Measurements from ENCODE around the gene MRTFA. TPM values are rescaled to one million over a fixed set of nuclear protein-coding genes. Genes with fewer than 3 reads are reported as not detected.

MRTFA gene
- total RNA-seq, 4 donors from 2014 or later, result 46.0 to 408 (median 90.0) TPM

DNA sequence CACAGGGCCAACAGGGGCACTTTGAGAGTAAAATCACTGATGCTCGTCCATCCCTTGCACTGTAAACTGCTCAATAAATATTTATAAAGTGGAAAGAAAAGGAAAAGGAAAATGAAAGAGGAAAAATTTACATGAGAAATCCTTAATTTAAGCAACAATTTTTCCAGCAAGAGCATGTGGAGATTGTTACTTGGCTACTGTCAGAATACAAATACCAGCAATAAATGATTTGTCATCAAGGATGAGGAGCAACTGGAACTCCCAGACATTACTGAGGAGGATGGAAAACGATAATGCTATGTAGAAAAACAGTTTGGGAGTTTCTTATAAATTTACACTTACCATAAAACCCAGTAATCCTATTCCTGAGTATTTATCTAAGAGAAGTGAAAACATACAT, 143.1 kb downstream of the MRTFA start:
- TF ChIP-seq POLR2A (IDR thresholded peaks at IDR 0.05), result no peak
- TF ChIP-seq CTCF (IDR thresholded peaks at IDR 0.05), result no peak
- no peak for TF ChIP-seq POLR2AphosphoS5 (IDR thresholded peaks at IDR 0.05)
- no peak for TF ChIP-seq EP300 (IDR thresholded peaks at IDR 0.05; ENCODE audit: low read depth)
- H3K4me3 ChIP-seq, result no peak overlapping the region
- intact Hi-C loops (cut with DNase I; ENCODE audit: low total_unique reads) (no loop called here), in situ Hi-C loops (cut with MboI; ENCODE audit: low pct_ligation_motif_present in 1 of 4, low pct_unique_long_range_greater_than_20kb in 1 of 4, low sequenced_read_pairs in 3 of 4) (no loop called here)
- H3K27ac ChIP-seq, result peak overlapping the region; percentile 54 to 73 (median 66)
- no peaks in the 10 kb centered on the region for H3K27me3 ChIP-seq
- WGBS, 2 donors (ENCODE audit: low coverage in 1 of 2), result 61 to 80% methylated on average over 2 of the region's 2 CpGs
- no peaks in the 10 kb centered on the region for H3K36me3 ChIP-seq
- peaks cover 18 to 42% (median 31%) of the 10 kb centered on the region in 4 donors for H3K4me1 ChIP-seq
- H3K9me3 ChIP-seq, result no peaks in the 10 kb centered on the region
- no peak for DNase-seq

DNA sequence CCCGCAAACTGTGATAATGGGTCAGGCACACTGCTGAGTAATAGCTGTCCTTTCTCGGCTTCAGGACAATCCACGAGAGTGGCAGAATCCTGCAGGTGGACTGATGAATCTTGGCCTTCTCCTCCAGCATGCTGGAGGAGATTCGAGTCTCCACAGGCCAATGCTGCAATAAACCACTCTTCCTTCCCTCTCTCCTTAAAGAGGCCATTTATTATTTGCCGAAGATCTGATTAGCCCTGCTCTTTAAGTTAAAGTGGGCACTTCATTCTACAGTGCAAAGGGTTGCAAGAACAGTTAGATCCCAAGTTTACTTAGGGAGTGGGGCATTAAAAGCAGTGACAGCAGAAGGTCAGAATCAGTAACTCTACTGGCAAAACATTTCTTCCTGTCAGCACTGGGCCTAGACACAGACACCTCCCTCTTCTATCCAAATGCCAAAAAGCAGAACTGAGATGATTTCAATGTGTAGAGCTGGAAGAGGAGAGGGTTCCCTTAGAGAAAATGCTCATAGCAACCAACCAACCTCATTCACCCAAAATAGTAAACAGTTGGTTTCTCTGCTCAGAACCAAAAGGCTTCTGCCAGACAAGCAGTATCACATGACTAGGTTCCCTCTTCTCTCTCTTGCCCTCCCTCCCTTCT, 144.4 kb downstream of the MRTFA start:
- H3K4me1 ChIP-seq, result peaks cover 22 to 41% (median 27%) of the 10 kb centered on the region in 4 donors
- no peak for DNase-seq
- intact Hi-C loops (cut with DNase I; ENCODE audit: low total_unique reads), result no loop called here

GRCh38 chr22:40487663-40488249, 148.8 kb downstream of the MRTFA start:
- H3K4me3 ChIP-seq, result no peak overlapping the region
- TF ChIP-seq CTCF (IDR thresholded peaks at IDR 0.05), result peak; percentile 46 to 67 (median 57)
- no peak for TF ChIP-seq POLR2A (IDR thresholded peaks at IDR 0.05)
- no peaks in the 10 kb centered on the region for H3K36me3 ChIP-seq
- no peaks in the 10 kb centered on the region for H3K27me3 ChIP-seq
- intact Hi-C loops (cut with DNase I; ENCODE audit: low total_unique reads) (no loop called here), in situ Hi-C loops (cut with MboI; ENCODE audit: low pct_ligation_motif_present in 1 of 4, low pct_unique_long_range_greater_than_20kb in 1 of 4, low sequenced_read_pairs in 3 of 4) (no loop called here)
- no peak overlapping the region for H3K27ac ChIP-seq
- peaks cover 16 to 39% (median 29%) of the 10 kb centered on the region in 4 donors for H3K4me1 ChIP-seq
- H3K9me3 ChIP-seq, result no peaks in the 10 kb centered on the region
- 38 to 39% methylated on average over 3 of the region's 3 CpGs for WGBS, 2 donors (ENCODE audit: low coverage in 1 of 2)
- no peak for DNase-seq

More for the DNA sequence above, 144.4 kb downstream of the MRTFA start:
- H3K27ac ChIP-seq, result peak overlapping the region; percentile 54 to 73 (median 66)
- H3K27me3 ChIP-seq, result no peaks in the 10 kb centered on the region
- TF ChIP-seq POLR2AphosphoS5 (IDR thresholded peaks at IDR 0.05) (no peak), POLR2A (IDR thresholded peaks at IDR 0.05) (no peak), CTCF (IDR thresholded peaks at IDR 0.05) (no peak), EP300 (IDR thresholded peaks at IDR 0.05; ENCODE audit: low read depth) (no peak)
- no peaks in the 10 kb centered on the region for H3K36me3 ChIP-seq
- in situ Hi-C loops (cut with MboI; ENCODE audit: low pct_ligation_motif_present in 1 of 4, low pct_unique_long_range_greater_than_20kb in 1 of 4, low sequenced_read_pairs in 3 of 4), result no loop called here
- WGBS, 2 donors (ENCODE audit: low coverage in 1 of 2), result 46 to 66% methylated on average over 3 to 5 of the region's 5 CpGs
- no peaks in the 10 kb centered on the region for H3K9me3 ChIP-seq
- H3K4me3 ChIP-seq, result no peak overlapping the region

DNA sequence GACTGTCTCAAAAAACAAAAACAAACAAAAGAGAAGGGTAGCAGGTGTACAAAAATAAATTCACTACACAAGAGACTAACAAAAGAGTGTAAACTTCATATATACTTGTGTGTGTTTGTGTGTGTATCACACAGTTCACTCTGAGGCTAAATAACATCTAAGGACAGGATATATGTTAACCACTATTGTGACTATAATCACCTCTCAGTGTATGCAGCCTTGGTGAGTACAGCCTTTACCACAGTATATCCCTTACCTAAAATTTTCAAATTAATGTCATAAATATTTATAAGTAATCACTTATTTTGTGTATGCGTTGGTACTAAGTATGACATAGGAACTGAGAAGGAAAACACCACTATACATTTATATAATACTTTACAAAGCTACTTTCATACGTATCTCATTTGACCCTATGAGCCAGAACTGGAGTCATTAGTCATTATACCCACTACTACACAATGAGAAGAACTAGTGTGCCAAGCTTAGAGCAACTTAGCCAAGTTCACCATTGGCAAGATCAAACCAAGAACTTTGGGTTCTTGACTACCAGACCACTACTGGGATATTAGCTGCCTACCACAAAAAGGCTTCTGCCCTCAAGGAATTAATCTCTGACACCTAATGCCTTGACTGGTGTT, 149.4 kb downstream of the MRTFA start:
- in situ Hi-C loops (cut with MboI; ENCODE audit: low pct_ligation_motif_present in 1 of 4, low pct_unique_long_range_greater_than_20kb in 1 of 4, low sequenced_read_pairs in 3 of 4), result no loop called here
- 88 to 90% methylated on average over 2 of the region's 2 CpGs for WGBS, 2 donors (ENCODE audit: low coverage in 1 of 2)
- H3K27ac ChIP-seq, result no peak overlapping the region

More for the DNA sequence above, 149.4 kb downstream of the MRTFA start:
- DNase-seq, result no peak
- Histone ChIP-seq H3K9me3 (no peaks in the 10 kb centered on the region), H3K4me3 (no peak overlapping the region), H3K27me3 (no peaks in the 10 kb centered on the region), H3K4me1 (peaks cover 10 to 32% (median 22%) of the 10 kb centered on the region in 4 donors), H3K36me3 (no peaks in the 10 kb centered on the region)
- no peak for TF ChIP-seq EP300 (IDR thresholded peaks at IDR 0.05; ENCODE audit: low read depth)
- no peak for TF ChIP-seq POLR2AphosphoS5 (IDR thresholded peaks at IDR 0.05)
- TF ChIP-seq POLR2A (IDR thresholded peaks at IDR 0.05), result no peak
- intact Hi-C loops (cut with DNase I; ENCODE audit: low total_unique reads), result no loop called here
